GM12878 (cell line): ENCODE results near the gene ATF6. TPM values are rescaled to one million over a fixed set of nuclear protein-coding genes. Genes with fewer than 3 reads are reported as not detected.

ENCODE experiments used
- ATAC-seq: fragments of 200-7000 bp; cut with Tn5 transposase; 3 replicates; pipeline ENCODE4 v1.9.1; 2020; ENCODE audit warnings: mild to moderate bottlenecking, moderate library complexity
- BruUV-seq: library from RNA; stranded (reverse); fragments of 400-500 nt; replicated peaks from 2 replicates; lab custom pipeline; 2021; lab: Mats Ljungman, UMichigan
- CTCF ChIA-PET: fragments of 300-600 bp; sonication (Branson Sonifier 250); formaldehyde crosslinking; extraction: SDS; loops from one replicate; lab custom pipeline; 2021; ENCODE audit warnings: inconsistent platforms; lab: Yijun Ruan, JAX
- POLR2A ChIA-PET: fragments of 350-600 bp; formaldehyde crosslinking; extraction: SDS; loops from one replicate; lab custom pipeline; 2021; ENCODE audit warnings: inconsistent platforms; lab: Charles Lee
- RAD21 ChIA-PET: fragments of 300-600 bp; sonication (Branson Sonifier 250); formaldehyde crosslinking; loops from one replicate; lab custom pipeline; 2023; ENCODE audit warnings: antibody characterized with exemption; ENCODE audit not compliant: unreplicated experiment; lab: Charles Lee
- SMC1A ChIA-PET: fragments of 300-600 bp; sonication (Branson Sonifier 250); formaldehyde crosslinking; loops from one replicate; lab custom pipeline; 2023; ENCODE audit not compliant: unreplicated experiment, uncharacterized antibody; lab: Charles Lee
- DNase-seq: peaks from one replicate; pipeline ENCODE4 v3.0.0-alpha.2; 2011; ENCODE audit warnings: low read depth, low spot score
- FAIRE-seq: peaks from 3 replicates; lab custom pipeline; 2011; peaks lifted over from hg19 to GRCh38; lab: Jason Lieb, UNC
- H2AFZ ChIP-seq: 2 replicates; pipeline ENCODE4 v1.6.0; 2011; ENCODE audit warnings: low read depth, low read length, control low read depth; ENCODE audit not compliant: control insufficient read depth
- H3K27ac ChIP-seq: 2 replicates; pipeline ENCODE4 v1.5.1; 2011; ENCODE audit warnings: control low read depth; ENCODE audit not compliant: control insufficient read depth, insufficient read depth
- H3K27me3 ChIP-seq, 2 experiments: replicated peaks in 1 of 2; 2 replicates each; pipeline versions ENCODE4 v1.6.0 to v1.6.1; 2011; ENCODE audit warnings: low read length in 1 of 2; ENCODE audit not compliant: control insufficient read depth in 2 of 2, insufficient read depth in 2 of 2
- H3K36me3 ChIP-seq, 2 experiments: 2 replicates each; pipeline ENCODE4 v1.5.1; 2011; ENCODE audit warnings: low read length in 1 of 2; ENCODE audit not compliant: control insufficient read depth in 2 of 2, insufficient read depth in 2 of 2
- H3K4me1 ChIP-seq: 2 replicates; pipeline ENCODE4 v1.6.1; 2011; ENCODE audit warnings: mild to moderate bottlenecking, low read length, moderate library complexity, mixed read lengths; ENCODE audit not compliant: control insufficient read depth, insufficient read depth
- H3K4me2 ChIP-seq: 2 replicates; pipeline ENCODE4 v1.6.0; 2011; ENCODE audit warnings: control low read depth; ENCODE audit not compliant: control insufficient read depth, insufficient read depth
- H3K4me3 ChIP-seq: fragments of 200-600 bp; sonication (generic); 2 replicates; pipeline ENCODE4 v1.5.1; 2016
- H3K79me2 ChIP-seq: 2 replicates; pipeline ENCODE4 v1.6.0; 2011; ENCODE audit warnings: low read length; ENCODE audit not compliant: control insufficient read depth, insufficient read depth
- H3K9ac ChIP-seq: 2 replicates; pipeline ENCODE4 v1.8.0; 2011; ENCODE audit warnings: low read length, control low read depth, mixed read lengths; ENCODE audit not compliant: control insufficient read depth, insufficient read depth
- H3K9me3 ChIP-seq: replicated peaks from 3 replicates; pipeline ENCODE4 v1.5.1; 2011; ENCODE audit warnings: mild to moderate bottlenecking, low read length; ENCODE audit not compliant: control insufficient read depth, insufficient read depth
- H4K20me1 ChIP-seq: 2 replicates; pipeline ENCODE4 v1.6.0; 2011; ENCODE audit not compliant: control insufficient read depth, insufficient read depth
- ASH2L ChIP-seq: fragments of 300-600, 200-600 bp; sonication (generic); IDR thresholded peaks from 2 replicates; pipeline ENCODE4 v1.6.1; 2017; ENCODE audit warnings: low read depth, mild to moderate bottlenecking, borderline replicate concordance
- BRCA1 ChIP-seq: IDR thresholded peaks from 2 replicates; pipeline ENCODE4 v1.6.1; 2011; ENCODE audit warnings: low read depth, low read length, improper control_type of control experiment
- CTCF ChIP-seq, 3 experiments: IDR thresholded peaks in 2 of 3; conservative IDR thresholded peaks in 1 of 3; 2 replicates each; pipeline ENCODE4 v1.5.1; 2011; ENCODE audit warnings: low read depth in 3 of 3, low read length in 3 of 3, mild to moderate bottlenecking in 3 of 3, control low read depth in 2 of 3, moderate library complexity in 2 of 3, inconsistent platforms in 1 of 3, mixed read lengths in 1 of 3; ENCODE audit not compliant: control insufficient read depth in 2 of 3, insufficient read depth in 1 of 3; ENCODE audit errors: extremely low read depth in 1 of 3
- ESRRA ChIP-seq: IDR thresholded peaks from 2 replicates; pipeline ENCODE4 v1.6.1; 2012; ENCODE audit warnings: mild to moderate bottlenecking, low read length, improper control_type of control experiment
- NR2F1 ChIP-seq: fragments of 450-650 bp; conservative IDR thresholded peaks from 2 replicates; pipeline ENCODE4 v1.6.1; 2017; ENCODE audit warnings: mild to moderate bottlenecking
- NRF1 ChIP-seq: conservative IDR thresholded peaks from 2 replicates; pipeline ENCODE4 v1.6.1; 2011; ENCODE audit warnings: mild to moderate bottlenecking, low read depth, low read length, improper control_type of control experiment
- PKNOX1 ChIP-seq: fragments of 450-650 bp; IDR thresholded peaks from 2 replicates; pipeline ENCODE4 v1.6.1; 2016; ENCODE audit warnings: mild to moderate bottlenecking
- RELA ChIP-seq: fragments of 450-650 bp; IDR thresholded peaks from 2 replicates; pipeline ENCODE4 v1.8.0; 2014; ENCODE audit warnings: borderline replicate concordance; ENCODE audit not compliant: partially characterized antibody
- SMAD5 ChIP-seq: IDR thresholded peaks from 2 replicates; pipeline ENCODE4 v1.6.1; 2016; ENCODE audit warnings: antibody characterized with exemption, low read depth
- SRF ChIP-seq, 2 experiments: IDR thresholded peaks; 2 replicates each; pipeline ENCODE4 v1.6.1; 2011; ENCODE audit warnings: low read depth in 2 of 2, low read length in 2 of 2, mild to moderate bottlenecking in 1 of 2, moderate library complexity in 1 of 2
- SUZ12 ChIP-seq: fragments of 200-600 bp; sonication (generic); IDR thresholded peaks from one replicate; pipeline ENCODE4 v1.6.1; 2018; ENCODE audit warnings: antibody characterized with exemption, mild to moderate bottlenecking; ENCODE audit not compliant: unreplicated experiment
- YY1 ChIP-seq: IDR thresholded peaks from 2 replicates; pipeline ENCODE4 v1.6.1; 2011; ENCODE audit warnings: low read depth, mild to moderate bottlenecking, low read length
- ZNF384 ChIP-seq: IDR thresholded peaks from 2 replicates; pipeline ENCODE4 v1.6.1; 2012; ENCODE audit warnings: low read depth, mild to moderate bottlenecking, low read length, improper control_type of control experiment, borderline replicate concordance
- ZNF687 ChIP-seq: fragments of 450-650 bp; IDR thresholded peaks from 2 replicates; pipeline ENCODE4 v1.6.1; 2017; ENCODE audit warnings: mild to moderate bottlenecking, moderate library complexity
- WGBS: methylation state at CpG from one replicate; pipeline ENCODE4 v1.1.6; 2016; ENCODE audit warnings: low lambda C conversion rate; ENCODE audit not compliant: insufficient replicate concordance, insufficient coverage; ENCODE audit errors: missing lambda C conversion rate; 5-methylcytosine and 5-hydroxymethylcytosine counted together
- in situ Hi-C: fragments of 300-500 bp; cut with MboI; formaldehyde crosslinking; loops from 9 replicates; pipeline ENCODE4 v1.14.3; 2018; ENCODE audit warnings: mixed read lengths
- intact Hi-C: fragments of 100-400 bp; cut with micrococcal nuclease; formaldehyde crosslinking; loops from one replicate; pipeline ENCODE4 v1.14.2; 2022; ENCODE audit not compliant: unreplicated experiment
- polyA plus RNA-seq, 11 experiments: library from polyadenylated mRNA; depleted of rRNA in 4 of 11; unstranded in 6 of 11; stranded (reverse) in 5 of 11; fragments of >200 nt; fragmentation: Nextera tagmentation in 4 of 11; fragmentation: Illumina TruSeq in 1 of 11; extraction: Ambion mirVana in 4 of 11; extraction: Trizol in 1 of 11; gene quantifications; 1 replicate in 1 of 11; 2 replicates in 10 of 11; pipeline versions ENCODE4 v1.2.1 to v1.2.3, GENCODE V29; 2011 to 2016; ENCODE audit warnings: inconsistent platforms in 2 of 11, missing spikeins in 2 of 11, low read depth in 1 of 11
- total RNA-seq, 4 experiments: library from RNA; depleted of rRNA in 3 of 4; stranded (reverse); fragments of >200 nt in 3 of 4; fragmentation: Illumina TruSeq in 1 of 4; extraction: Trizol in 1 of 4; gene quantifications; 2 replicates each; pipeline versions ENCODE4 v1.2.1 to v1.2.3, GENCODE V29; 2013 to 2021

The ATF6 gene
- total and polyA plus RNA-seq, 10 of the 15 experiments (the other 5 are each of a cell fraction or from before 2014, with no cell fraction given): 7.8 to 24.3 (median 14.7) TPM

GRCh38 chr1:161826478-161826877 lies 60.4 kb downstream of the ATF6 start (continued):
- TF ChIP-seq CTCF (IDR thresholded peaks at IDR 0.05 in 2 of 3, conservative IDR thresholded peaks at IDR 0.05 in 1 of 3; ENCODE audit: control insufficient read depth in 2 of 3, extremely low read depth in 1 of 3, insufficient read depth in 1 of 3, low read depth in 3 of 3, low read length in 3 of 3): no peak
- no peak for TF ChIP-seq SRF (IDR thresholded peaks at IDR 0.05; ENCODE audit: low read depth in 2 of 2, low read length in 2 of 2)

- ATAC-seq: no peak
- H3K4me2 ChIP-seq: no peak overlapping the region
- no peaks in the 10 kb centered on the region for H3K27me3 ChIP-seq
- H3K79me2 ChIP-seq: no peaks in the 10 kb centered on the region
- H4K20me1 ChIP-seq: no peaks in the 10 kb centered on the region
- DNase-seq: no peak
- H3K27ac ChIP-seq: no peak overlapping the region
- H3K36me3 ChIP-seq: peaks cover 3 to 8% of the 10 kb centered on the region in 2 experiments; a peak in 2 of 4 replicates
- SMC1A ChIA-PET: no interaction called here
- POLR2A ChIA-PET: no interaction called here
- no peaks in the 10 kb centered on the region; the same call in 2 of the 3 replicates for H3K9me3 ChIP-seq
- FAIRE-seq: no peak
- BruUV-seq: no TSS peak
- H3K4me3 ChIP-seq: no peak overlapping the region
- in situ Hi-C loops (no loop called here), intact Hi-C loops (no loop called here)
- no peak overlapping the region for H2AFZ ChIP-seq
- H3K4me1 ChIP-seq: no peaks in the 10 kb centered on the region
- WGBS: 96% methylated on average over 2 of the region's 2 CpGs
- CTCF ChIA-PET: interaction anchor here (0.7 to 1.0 kb wide), 2 partner anchors 9 to 108 kb away, joined by 3 to 4 read pairs; no protein-coding TSS in a partner anchor
- H3K9ac ChIP-seq: no peak overlapping the region
- RAD21 ChIA-PET: no interaction called here
- TF ChIP-seq RELA: no peak
- no peak for TF ChIP-seq ASH2L
- TF ChIP-seq BRCA1: no peak
- TF ChIP-seq ZNF687: no peak
- TF ChIP-seq SUZ12: no peak
- no peak for TF ChIP-seq ZNF384
- no peak for TF ChIP-seq SRF (IDR thresholded peaks at IDR 0.05; ENCODE audit: low read depth in 2 of 2, low read length in 2 of 2)
- no peak for TF ChIP-seq ESRRA
- TF ChIP-seq NR2F1: no peak
- TF ChIP-seq YY1: no peak
- TF ChIP-seq PKNOX1: no peak
- TF ChIP-seq NRF1: no peak
- no peak for TF ChIP-seq SMAD5
These were observed 61.7 kb downstream of the ATF6 start for GRCh38 chr1:161827786-161828185.
